Urinary bladder (tissue), 4 donors: ENCODE measurements around the gene FAHD1. TPM values are rescaled to one million over a fixed set of nuclear protein-coding genes. Genes with fewer than 3 reads are reported as not detected.

ENCODE experiments used
- DNase-seq: peaks from one replicate; pipeline ENCODE4 v3.0.0-alpha.2; 2015; ENCODE audit errors: extremely low spot score
- H3K27ac ChIP-seq: one replicate; pipeline ENCODE4 v1.5.1; 2013; ENCODE audit warnings: low read depth, mild to moderate bottlenecking, moderate library complexity
- H3K36me3 ChIP-seq: one replicate; pipeline ENCODE4 v1.6.1; 2013; ENCODE audit warnings: mild to moderate bottlenecking, moderate library complexity; ENCODE audit not compliant: insufficient read depth
- H3K4me1 ChIP-seq: one replicate; pipeline ENCODE4 v1.6.1; 2013; ENCODE audit warnings: mild to moderate bottlenecking, moderate library complexity; ENCODE audit not compliant: insufficient read depth
- H3K4me3 ChIP-seq: one replicate; pipeline ENCODE4 v1.5.1; 2013; ENCODE audit warnings: low read depth, low read length
- WGBS: extraction: QIAGEN DNeasy Blood & Tissue Kit; methylation state at CpG from one replicate; pipeline ENCODE4 v1.1.7; 2013; 5-methylcytosine and 5-hydroxymethylcytosine counted together
- polyA plus RNA-seq: library from polyadenylated mRNA; stranded (reverse); fragments of 200-250 nt; gene quantifications from one replicate; pipeline ENCODE4 v1.2.3, GENCODE V29; 2013
- total RNA-seq: library from RNA; depleted of rRNA; stranded (reverse); fragments of >200 nt; gene quantifications from one replicate; pipeline ENCODE4 v1.2.3, GENCODE V29; 2014
- donor health status: healthy with polysubstance abuse.
- donor health status: healthy.

FAHD1 gene
- total and polyA plus RNA-seq, 2 donors = 34.0 to 35.2 TPM

DNA sequence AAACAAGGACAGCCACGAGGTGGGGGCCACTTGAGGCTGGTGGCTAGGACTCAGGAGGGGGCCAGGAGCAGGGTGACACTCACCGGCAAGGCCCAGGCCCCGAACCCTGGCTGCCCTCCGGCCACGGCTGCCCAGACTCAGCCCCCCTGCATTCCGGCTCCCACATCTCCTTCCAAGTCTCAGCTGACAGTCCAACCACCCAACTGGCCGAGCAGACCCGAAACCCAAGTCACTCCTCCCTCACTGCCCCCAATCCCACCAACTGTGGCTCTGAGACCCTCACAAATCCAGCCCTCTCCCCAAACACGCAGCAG is 9.8 kb upstream of the FAHD1 start:
- no peaks in the 10 kb centered on the region for H3K4me1 ChIP-seq
- no peak overlapping the region for H3K4me3 ChIP-seq
- DNase-seq = no peak
- no peak overlapping the region for H3K27ac ChIP-seq
- WGBS = 95% methylated on average over 9 of the region's 9 CpGs
- peaks cover 8% of the 10 kb centered on the region for H3K36me3 ChIP-seq

DNA sequence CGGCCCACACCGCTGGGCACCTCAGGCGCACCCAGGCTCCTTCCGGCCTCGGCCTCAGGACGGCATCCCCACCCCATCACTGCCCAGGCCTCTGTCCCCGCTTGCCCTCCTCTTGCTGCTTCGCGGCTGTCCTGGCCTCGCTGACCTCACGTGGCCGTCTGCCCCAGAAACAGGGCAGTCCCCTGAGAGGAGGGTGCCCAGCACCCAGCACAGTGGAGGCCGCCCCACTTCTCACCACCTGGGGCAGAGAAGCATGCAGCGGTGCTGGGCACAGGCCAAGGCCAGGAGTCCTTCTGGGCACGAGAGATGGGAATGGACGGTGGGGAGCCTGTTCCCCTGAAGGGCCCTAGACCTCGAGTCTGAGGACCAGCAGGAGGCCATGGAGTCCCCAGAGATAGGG is 9.3 kb upstream of the FAHD1 start:
- H3K36me3 ChIP-seq = peaks cover 8% of the 10 kb centered on the region
- no peak for DNase-seq
- no peaks in the 10 kb centered on the region for H3K4me1 ChIP-seq
- H3K4me3 ChIP-seq = no peak overlapping the region
- 92% methylated on average over 17 of the region's 17 CpGs for WGBS
- H3K27ac ChIP-seq = no peak overlapping the region

GRCh38 chr16:1818204-1818872 is 8.7 kb upstream of the FAHD1 start:
- Histone ChIP-seq H3K27ac (no peak overlapping the region), H3K36me3 (peaks cover 8% of the 10 kb centered on the region), H3K4me1 (no peaks in the 10 kb centered on the region), H3K4me3 (no peak overlapping the region)
- DNase-seq = no peak
- WGBS = 95% methylated on average over 27 of the region's 27 CpGs

GRCh38 chr16:1818873-1819525 is 8.0 kb upstream of the FAHD1 start:
- Histone ChIP-seq H3K27ac (no peak overlapping the region), H3K4me1 (no peaks in the 10 kb centered on the region), H3K4me3 (no peak overlapping the region), H3K36me3 (peaks cover 8% of the 10 kb centered on the region)
- WGBS = 96% methylated on average over 35 of the region's 35 CpGs
- no peak for DNase-seq

GRCh38 chr16:1819611-1820010 is 7.4 kb upstream of the FAHD1 start:
- WGBS = 95% methylated on average over 15 of the region's 15 CpGs
- Histone ChIP-seq H3K4me1 (no peaks in the 10 kb centered on the region), H3K36me3 (peaks cover 8% of the 10 kb centered on the region), H3K4me3 (no peak overlapping the region), H3K27ac (no peak overlapping the region)
- DNase-seq = no peak

DNA sequence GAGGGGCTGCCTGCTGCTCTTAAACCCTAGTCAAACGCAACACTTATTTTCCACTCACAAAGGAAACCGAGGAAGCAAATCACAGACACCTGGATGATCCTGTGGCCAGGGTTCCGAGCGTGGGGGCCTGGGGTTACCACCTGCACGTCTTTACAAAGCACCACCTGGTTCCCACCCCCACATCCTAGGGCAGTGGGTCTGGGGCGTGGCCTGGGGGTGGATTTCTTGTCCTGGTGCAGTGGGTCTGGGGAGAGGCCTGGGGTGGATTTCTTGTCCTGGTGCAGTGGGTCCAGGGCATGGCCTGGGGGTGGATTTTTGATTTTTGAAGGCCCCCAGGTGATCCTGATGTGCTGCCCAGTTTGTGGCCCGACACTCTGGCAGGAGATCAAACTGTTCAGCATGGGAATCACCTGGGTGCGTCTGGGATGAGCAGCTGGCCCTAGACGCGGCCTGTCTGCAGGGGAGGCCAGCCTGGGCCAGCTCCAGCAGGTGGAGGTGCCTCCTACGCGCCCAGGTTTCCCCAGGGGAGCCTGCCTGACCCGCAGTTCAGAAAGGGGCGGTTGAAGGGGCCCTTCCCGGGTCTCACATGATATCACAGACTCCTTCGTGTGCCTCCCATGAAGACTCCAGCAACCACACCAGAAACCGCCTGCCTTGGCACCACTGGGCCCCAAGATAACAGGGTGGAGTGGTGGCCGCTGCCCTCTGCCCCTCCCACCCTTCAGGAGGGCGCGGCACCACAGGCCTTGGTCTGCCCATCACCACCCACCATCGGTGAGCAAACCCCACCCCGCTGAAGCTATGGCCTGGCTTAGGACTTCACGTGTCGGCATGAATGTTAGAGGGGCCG is 6.7 kb upstream of the FAHD1 start:
- H3K36me3 ChIP-seq = peaks cover 8% of the 10 kb centered on the region
- H3K4me3 ChIP-seq = no peak overlapping the region
- no peak for DNase-seq
- H3K27ac ChIP-seq = no peak overlapping the region
- 91% methylated on average over 25 of the region's 25 CpGs for WGBS
- no peaks in the 10 kb centered on the region for H3K4me1 ChIP-seq

DNA sequence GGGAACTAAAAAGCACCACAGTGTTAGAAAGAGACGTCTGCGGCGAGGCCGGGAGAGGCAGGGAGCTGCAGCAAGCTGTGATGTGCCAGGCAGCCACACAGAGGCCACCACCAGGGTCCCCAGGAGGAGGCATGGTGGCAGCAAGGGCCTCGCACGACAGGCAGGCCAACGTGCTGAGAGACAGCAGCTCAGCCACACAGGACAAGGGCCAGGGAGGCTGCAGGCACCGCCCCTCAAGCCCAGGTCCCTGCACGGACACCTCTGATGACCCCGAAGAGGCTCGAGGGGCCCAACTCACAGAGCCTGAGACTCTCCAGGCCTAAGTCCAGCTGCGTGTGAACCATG is 6.1 kb upstream of the FAHD1 start:
- 89% methylated on average over 12 of the region's 12 CpGs for WGBS
- Histone ChIP-seq H3K4me3 (no peak overlapping the region), H3K27ac (no peak overlapping the region), H3K4me1 (no peaks in the 10 kb centered on the region), H3K36me3 (peaks cover 8% of the 10 kb centered on the region)
- no peak for DNase-seq

GRCh38 chr16:1821861-1822611 is 5.0 kb upstream of the FAHD1 start:
- DNase-seq = no peak
- Histone ChIP-seq H3K4me3 (no peak overlapping the region), H3K27ac (no peak overlapping the region), H3K36me3 (peaks cover 2% of the 10 kb centered on the region), H3K4me1 (no peaks in the 10 kb centered on the region)
- 93% methylated on average over 24 of the region's 24 CpGs for whole genome bisulfite sequencing

DNA sequence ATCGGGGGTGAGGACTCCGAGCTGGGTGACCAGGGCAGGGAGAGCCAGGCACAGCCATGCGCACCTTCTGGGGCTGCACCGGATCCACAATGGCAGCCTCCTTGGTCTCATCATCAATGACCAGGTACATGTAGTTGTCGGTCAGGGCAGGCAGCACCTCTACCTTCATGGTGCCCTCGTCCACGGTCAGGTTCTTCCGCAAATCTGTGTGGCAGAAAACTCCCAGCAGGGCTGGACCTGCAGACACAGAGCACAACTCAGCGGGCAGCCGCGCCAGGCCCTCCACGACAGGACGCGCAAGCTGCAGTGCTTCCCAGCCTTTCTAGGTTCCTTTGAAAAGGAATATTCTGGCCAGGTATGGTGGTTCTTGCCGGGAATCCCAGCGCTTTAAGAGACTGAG is 4.2 kb upstream of the FAHD1 start:
- H3K27ac ChIP-seq = no peak overlapping the region
- no peak overlapping the region for H3K4me3 ChIP-seq
- 94% methylated on average over 16 of the region's 16 CpGs for WGBS
- H3K36me3 ChIP-seq = peaks cover 2% of the 10 kb centered on the region
- H3K4me1 ChIP-seq = no peaks in the 10 kb centered on the region
- no peak for DNase-seq

DNA sequence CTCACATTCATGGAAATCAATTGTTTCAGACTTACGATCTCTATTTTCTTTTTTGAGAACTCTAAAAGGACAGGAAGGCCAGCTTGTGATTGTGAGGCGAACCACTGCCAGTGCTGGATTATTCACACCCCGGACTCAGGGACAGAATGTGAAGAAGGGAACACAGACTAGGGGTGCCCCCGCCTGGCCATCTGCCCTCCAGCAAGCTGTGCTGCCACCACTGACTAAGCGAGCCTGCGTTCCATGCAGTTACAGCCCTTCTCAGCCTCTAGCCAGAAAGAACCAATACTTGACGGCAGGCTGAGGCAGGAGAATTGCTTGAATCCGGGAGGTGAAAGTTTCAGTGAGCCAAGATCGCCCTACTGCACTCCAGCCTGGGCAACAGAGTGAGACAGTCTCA is 3.2 kb upstream of the FAHD1 start:
- Histone ChIP-seq H3K36me3 (no peaks in the 10 kb centered on the region), H3K4me3 (no peak overlapping the region), H3K27ac (no peak overlapping the region), H3K4me1 (no peaks in the 10 kb centered on the region)
- WGBS = 58% methylated on average over 9 of the region's 9 CpGs
- no peak for DNase-seq

DNA sequence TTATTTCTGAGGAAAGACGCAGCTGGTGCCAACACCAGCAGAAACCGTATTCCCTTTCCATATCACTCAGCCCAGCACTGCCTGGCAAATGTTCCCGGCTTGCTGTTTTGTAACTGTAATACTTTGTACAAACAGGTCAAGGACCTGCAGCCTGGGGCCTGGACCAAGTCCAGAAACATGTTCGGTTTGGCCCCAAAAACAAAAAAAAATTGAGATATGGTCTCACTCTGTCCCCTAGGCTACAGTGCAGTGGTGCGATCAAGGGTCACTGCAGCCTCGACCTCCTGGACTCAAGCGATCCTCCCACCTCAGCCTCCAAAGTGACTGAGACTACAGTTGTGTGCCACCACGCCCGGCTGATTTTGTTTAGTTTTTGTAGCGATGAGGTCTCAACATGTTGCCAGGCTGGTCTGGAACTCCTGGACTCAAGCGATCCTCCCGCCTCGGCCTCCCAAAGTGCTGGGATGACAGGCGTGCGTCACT is 1.6 kb upstream of the FAHD1 start:
- WGBS = 73% methylated on average over 15 of the region's 15 CpGs

DNA sequence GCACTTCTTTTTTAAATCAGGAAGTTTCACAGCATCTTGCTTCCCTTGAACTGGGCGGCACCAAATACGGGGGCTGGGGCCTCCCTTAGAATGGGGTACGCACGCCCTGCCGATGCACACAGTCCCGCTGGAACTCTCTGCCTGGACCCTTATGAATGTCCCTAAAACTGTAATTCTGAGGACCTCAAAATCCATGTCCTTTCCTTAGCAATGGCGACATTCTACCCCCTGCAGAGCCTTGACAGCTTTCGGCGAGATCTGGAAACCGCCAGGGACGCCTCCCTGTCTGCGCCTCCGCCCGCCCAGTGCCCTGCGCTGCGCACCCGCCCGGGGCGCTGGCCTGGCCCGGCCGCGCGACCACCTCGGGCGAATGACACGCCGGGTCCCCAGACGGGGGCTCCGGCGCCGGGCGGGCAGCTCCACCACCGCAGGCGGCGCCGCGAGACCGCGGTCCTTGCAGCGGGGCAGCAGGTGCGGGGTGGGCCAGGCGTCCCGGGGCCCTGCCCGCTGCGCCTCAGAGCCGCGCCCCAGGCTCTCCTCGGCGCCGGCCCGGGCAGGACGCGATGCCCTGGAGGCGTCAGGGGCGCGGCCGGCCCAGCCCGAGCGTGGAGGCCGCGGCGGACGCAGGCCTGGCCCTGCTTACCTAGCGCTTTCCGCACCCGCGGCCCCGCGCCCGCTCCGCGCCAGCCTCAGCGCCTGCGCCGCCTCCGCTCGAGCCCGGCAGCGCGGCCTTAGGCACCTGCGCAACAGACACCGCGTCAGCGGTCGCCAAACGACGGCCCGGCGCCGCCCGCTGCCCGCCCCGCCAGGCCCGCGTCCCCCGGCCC is 929 bp upstream of the FAHD1 start:
- Histone ChIP-seq H3K4me3 (peak overlapping the region; percentile 68), H3K4me1 (no peaks in the 10 kb centered on the region)
- WGBS = 2% methylated on average over 96 of the region's 96 CpGs

More for the DNA sequence above, 1.6 kb upstream of the FAHD1 start:
- Histone ChIP-seq H3K27ac (no peak overlapping the region), H3K4me1 (no peaks in the 10 kb centered on the region), H3K4me3 (no peak overlapping the region), H3K36me3 (no peaks in the 10 kb centered on the region)
- DNase-seq = no peak

More for the DNA sequence above, 929 bp upstream of the FAHD1 start:
- no peaks in the 10 kb centered on the region for H3K36me3 ChIP-seq
- peak overlapping the region; percentile 69 for H3K27ac ChIP-seq
- DNase-seq = no peak
